Liver (tissue), 9 donors: Measurements from ENCODE around the gene LBH. TPM values are rescaled to one million over a fixed set of nuclear protein-coding genes. Genes with fewer than 3 reads are reported as not detected.

ENCODE experiments used
- DNase-seq: peaks from one replicate; pipeline ENCODE4 v3.0.0-alpha.2; 2017; ENCODE audit warnings: low spot score
- H3K27ac ChIP-seq, 2 donors: one replicate each; pipeline ENCODE4 v1.7.0; 2013; ENCODE audit warnings: inconsistent platforms in 2 of 2, low read length in 2 of 2, control low read depth in 1 of 2, low read depth in 1 of 2, mild to moderate bottlenecking in 1 of 2
- H3K27me3 ChIP-seq, 4 donors: one replicate each; pipeline versions ENCODE4 v1.6.1 to v1.7.0; 2013; ENCODE audit warnings: low read length in 3 of 4, inconsistent platforms in 1 of 4, mild to moderate bottlenecking in 1 of 4, moderate library complexity in 1 of 4; ENCODE audit not compliant: control insufficient read depth in 4 of 4, insufficient read depth in 4 of 4
- H3K36me3 ChIP-seq, 4 donors: one replicate each; pipeline versions ENCODE4 v1.6.1 to v1.7.0; 2013; ENCODE audit warnings: low read length in 3 of 4, mild to moderate bottlenecking in 3 of 4, low read depth in 1 of 4, moderate library complexity in 1 of 4; ENCODE audit not compliant: control insufficient read depth in 4 of 4, insufficient read depth in 3 of 4
- H3K4me1 ChIP-seq, 4 donors: one replicate each; pipeline versions ENCODE4 v1.6.1 to v1.7.0; 2013; ENCODE audit warnings: low read length in 3 of 4, mild to moderate bottlenecking in 3 of 4, moderate library complexity in 1 of 4; ENCODE audit not compliant: control insufficient read depth in 4 of 4, insufficient read depth in 4 of 4
- H3K4me3 ChIP-seq, 3 donors: one replicate each; pipeline versions ENCODE4 v1.6.1 to v1.7.0; 2013; ENCODE audit warnings: low read length in 3 of 3, control low read depth in 1 of 3, low read depth in 1 of 3, mild to moderate bottlenecking in 1 of 3
- H3K9ac ChIP-seq, 2 donors: one replicate each; pipeline ENCODE4 v1.7.0; 2013; ENCODE audit warnings: low read length in 2 of 2, mild to moderate bottlenecking in 2 of 2, moderate library complexity in 2 of 2, control low read depth in 1 of 2, low read depth in 1 of 2
- H3K9me3 ChIP-seq, 4 donors: one replicate each; pipeline versions ENCODE4 v1.6.1 to v1.7.0; 2013; ENCODE audit warnings: low read length in 3 of 4; ENCODE audit not compliant: control insufficient read depth in 4 of 4
- ATF3 ChIP-seq: IDR thresholded peaks from 2 replicates; pipeline ENCODE4 v1.6.1; 2016; ENCODE audit warnings: antibody characterized with exemption
- CTCF ChIP-seq: fragments of 150-350 bp; IDR thresholded peaks from 2 replicates; pipeline ENCODE4 v1.5.1; 2017; ENCODE audit warnings: improper control_type of control experiment, low read depth, low read length; ENCODE audit not compliant: missing input control
- EGR1 ChIP-seq, 2 donors: IDR thresholded peaks; 2 replicates each; pipeline ENCODE4 v1.6.1; 2016 to 2018; ENCODE audit warnings: antibody characterized with exemption in 2 of 2, low read depth in 2 of 2
- FOXA1 ChIP-seq: IDR thresholded peaks from 2 replicates; pipeline ENCODE4 v1.6.1; 2016; ENCODE audit warnings: antibody characterized with exemption
- FOXA2 ChIP-seq: IDR thresholded peaks from 2 replicates; pipeline ENCODE4 v1.6.1; 2016; ENCODE audit warnings: antibody characterized with exemption
- GABPA ChIP-seq, 2 donors: IDR thresholded peaks in 1 of 2; conservative IDR thresholded peaks in 1 of 2; 2 replicates each; pipeline ENCODE4 v1.6.1; 2016; ENCODE audit warnings: antibody characterized with exemption in 2 of 2, mild to moderate bottlenecking in 1 of 2, moderate library complexity in 1 of 2
- HNF4A ChIP-seq, 2 donors: conservative IDR thresholded peaks; 2 replicates each; pipeline ENCODE4 v1.6.1; 2016; ENCODE audit warnings: antibody characterized with exemption in 2 of 2, mild to moderate bottlenecking in 2 of 2
- HNF4G ChIP-seq: IDR thresholded peaks from 2 replicates; pipeline ENCODE4 v1.6.1; 2016; ENCODE audit warnings: antibody characterized with exemption
- JUND ChIP-seq, 2 donors: IDR thresholded peaks; 2 replicates each; pipeline ENCODE4 v1.6.1; 2016; ENCODE audit warnings: antibody characterized with exemption in 2 of 2
- MAX ChIP-seq: IDR thresholded peaks from 2 replicates; pipeline ENCODE4 v1.6.1; 2016; ENCODE audit warnings: antibody characterized with exemption
- NR2F2 ChIP-seq: IDR thresholded peaks from 2 replicates; pipeline ENCODE4 v1.6.1; 2016; ENCODE audit warnings: antibody characterized with exemption
- RAD21 ChIP-seq, 2 donors: IDR thresholded peaks; 2 replicates each; pipeline ENCODE4 v1.6.1; 2016; ENCODE audit warnings: antibody characterized with exemption in 2 of 2, mild to moderate bottlenecking in 2 of 2
- REST ChIP-seq: IDR thresholded peaks from 2 replicates; pipeline ENCODE4 v1.6.1; 2016; ENCODE audit warnings: antibody characterized with exemption, mild to moderate bottlenecking
- RXRA ChIP-seq, 2 donors: IDR thresholded peaks; 2 replicates each; pipeline ENCODE4 v1.6.1; 2017 to 2018; ENCODE audit warnings: antibody characterized with exemption in 2 of 2, mild to moderate bottlenecking in 1 of 2
- SP1 ChIP-seq: IDR thresholded peaks from 2 replicates; pipeline ENCODE4 v1.6.1; 2018; ENCODE audit warnings: antibody characterized with exemption, mild to moderate bottlenecking
- TAF1 ChIP-seq: conservative IDR thresholded peaks from 2 replicates; pipeline ENCODE4 v1.6.1; 2016; ENCODE audit warnings: antibody characterized with exemption, mild to moderate bottlenecking
- YY1 ChIP-seq: IDR thresholded peaks from 2 replicates; pipeline ENCODE4 v1.6.1; 2016; ENCODE audit warnings: antibody characterized with exemption, mild to moderate bottlenecking
- ZBTB33 ChIP-seq: IDR thresholded peaks from 2 replicates; pipeline ENCODE4 v1.6.1; 2016; ENCODE audit warnings: antibody characterized with exemption
- WGBS: extraction: QIAGEN DNeasy Blood & Tissue Kit; methylation state at CpG from one replicate; pipeline ENCODE4 v1.1.7; 2013; 5-methylcytosine and 5-hydroxymethylcytosine counted together
- polyA plus RNA-seq, 2 donors: library from polyadenylated mRNA; stranded (reverse) in 1 of 2; unstranded in 1 of 2; fragments of 200-250 nt in 1 of 2; fragments of >200 nt in 1 of 2; fragmentation: Nextera tagmentation in 1 of 2; extraction: Ambion mirVana in 1 of 2; gene quantifications; one replicate each; pipeline versions ENCODE4 v1.2.1 to v1.2.3, GENCODE V29; 2013 to 2015
- total RNA-seq, 2 donors: library from RNA; depleted of rRNA; stranded (reverse); fragments of >200 nt; gene quantifications; one replicate each; pipeline ENCODE4 v1.2.3, GENCODE V29; 2014
- donor health status: healthy.
- donor health status: healthy.
- donor health status: healthy.
- donor health status: healthy.
- donor health status: healthy.

The LBH gene
- total and polyA plus RNA-seq, 4 donors: 4.1 to 50.8 (median 9.1) TPM

- Histone ChIP-seq H3K27me3 (no peaks in the 10 kb centered on the region), H3K27ac (no peak overlapping the region), H3K4me1 (peaks cover 0 to 4% (median under 1%) of the 10 kb centered on the region in 4 donors), H3K36me3 (no peaks in the 10 kb centered on the region), H3K9me3 (no peaks in the 10 kb centered on the region), H3K9ac (no peak overlapping the region), H3K4me3 (no peak overlapping the region)
- no peak for TF ChIP-seq FOXA2
- no peak for TF ChIP-seq EGR1 (IDR thresholded peaks at IDR 0.05; ENCODE audit: low read depth in 2 of 2)
- TF ChIP-seq RAD21 (IDR thresholded peaks at IDR 0.05): no peak
- TF ChIP-seq REST: no peak
- TF ChIP-seq NR2F2: no peak
- TF ChIP-seq FOXA1: no peak
- no peak for TF ChIP-seq TAF1
- no peak for TF ChIP-seq HNF4A (conservative IDR thresholded peaks at IDR 0.05)
- no peak for TF ChIP-seq MAX
- no peak for TF ChIP-seq SP1
- no peak for TF ChIP-seq HNF4G
- no peak for TF ChIP-seq CTCF
- no peak for TF ChIP-seq ZBTB33
- TF ChIP-seq JUND (IDR thresholded peaks at IDR 0.05): no peak
- TF ChIP-seq GABPA (IDR thresholded peaks at IDR 0.05 in 1 of 2, conservative IDR thresholded peaks at IDR 0.05 in 1 of 2): no peak
- no peak for TF ChIP-seq RXRA (IDR thresholded peaks at IDR 0.05)
- no peak for TF ChIP-seq YY1
- WGBS: 94% methylated on average over 3 of the region's 3 CpGs
- DNase-seq: no peak
Measured at GRCh38 chr2:30243231-30243630, 11.9 kb downstream of the LBH start.

GRCh38 chr2:30245364-30245763 lies 14.0 kb downstream of the LBH start:
- Histone ChIP-seq H3K27ac (no peak overlapping the region), H3K9me3 (no peaks in the 10 kb centered on the region), H3K36me3 (no peaks in the 10 kb centered on the region), H3K9ac (no peak overlapping the region), H3K4me3 (no peak overlapping the region), H3K4me1 (peaks cover 0 to 1% (median 0%) of the 10 kb centered on the region in 4 donors), H3K27me3 (no peaks in the 10 kb centered on the region)
- 88% methylated on average over 5 of the region's 5 CpGs for WGBS
- no peak for DNase-seq
- no peak for TF ChIP-seq RXRA (IDR thresholded peaks at IDR 0.05)
- TF ChIP-seq RAD21 (IDR thresholded peaks at IDR 0.05): no peak
- no peak for TF ChIP-seq FOXA2
- TF ChIP-seq FOXA1: no peak
- TF ChIP-seq EGR1 (IDR thresholded peaks at IDR 0.05; ENCODE audit: low read depth in 2 of 2): no peak
- no peak for TF ChIP-seq SP1
- TF ChIP-seq ATF3: no peak
- no peak for TF ChIP-seq YY1
- no peak for TF ChIP-seq HNF4G
- TF ChIP-seq ZBTB33: no peak
- no peak for TF ChIP-seq MAX
- no peak for TF ChIP-seq GABPA (IDR thresholded peaks at IDR 0.05 in 1 of 2, conservative IDR thresholded peaks at IDR 0.05 in 1 of 2)
- TF ChIP-seq REST: no peak
- TF ChIP-seq JUND (IDR thresholded peaks at IDR 0.05): no peak
